ENCODE results near the gene TRIP13. TPM values are rescaled to one million over a fixed set of nuclear protein-coding genes. Genes with fewer than 3 reads are reported as not detected.

The TRIP13 gene
- total and polyA plus RNA-seq, 2 experiments from 2014 or later, result 19.5 to 20.4 TPM

GRCh38 chr5:956941-957747, 64.5 kb downstream of the TRIP13 start:
- peak; percentile 84 for DNase-seq
- Histone ChIP-seq H3K4me2 (ENCODE audit: unreplicated experiment) (peak overlapping the region; percentile 75), H3F3A (ENCODE audit: insufficient read depth) (0 out of 2 replicates have a peak, but pooled peaks cover 6% of the 10 kb centered on the region), H3K79me2 (ENCODE audit: insufficient read depth) (no peaks in the 10 kb centered on the region), H4K20me1 (ENCODE audit: insufficient read depth) (no peaks in the 10 kb centered on the region), H3K9me2 (ENCODE audit: insufficient read depth) (no peaks in the 10 kb centered on the region), H3K27me3 (replicated peaks; ENCODE audit: insufficient read depth) (peaks cover 19% of the 10 kb centered on the region), H3K4me1 (ENCODE audit: insufficient read depth) (peaks cover 27% of the 10 kb centered on the region), H3K36me3 (ENCODE audit: low read depth) (no peaks in the 10 kb centered on the region), H3K9me3 (ENCODE audit: low read depth) (no peaks in the 10 kb centered on the region), H3K27ac (peak overlapping the region; percentile 70), H3K4me3 (peak overlapping the region; percentile 43; the same call in 1 of the 2 replicates), H3K9ac (peak overlapping the region; percentile 59), H2AFZ (no peak overlapping the region)
- WGBS, 2 experiments (ENCODE audit: low coverage in 1 of 2, low lambda C conversion rate in 2 of 2, missing lambda C conversion rate in 2 of 2), result 10 to 13% methylated on average over 26 of the region's 26 CpGs
- in situ Hi-C loops (cut with MboI), result no loop called here
- TF ChIP-seq EZH2 (IDR thresholded peaks at IDR 0.05; ENCODE audit: insufficient read depth, poor library complexity, severe bottlenecking) (no peak), EZH2phosphoT487 (IDR thresholded peaks at IDR 0.05; ENCODE audit: insufficient read depth, low read depth) (no peak)

DNA sequence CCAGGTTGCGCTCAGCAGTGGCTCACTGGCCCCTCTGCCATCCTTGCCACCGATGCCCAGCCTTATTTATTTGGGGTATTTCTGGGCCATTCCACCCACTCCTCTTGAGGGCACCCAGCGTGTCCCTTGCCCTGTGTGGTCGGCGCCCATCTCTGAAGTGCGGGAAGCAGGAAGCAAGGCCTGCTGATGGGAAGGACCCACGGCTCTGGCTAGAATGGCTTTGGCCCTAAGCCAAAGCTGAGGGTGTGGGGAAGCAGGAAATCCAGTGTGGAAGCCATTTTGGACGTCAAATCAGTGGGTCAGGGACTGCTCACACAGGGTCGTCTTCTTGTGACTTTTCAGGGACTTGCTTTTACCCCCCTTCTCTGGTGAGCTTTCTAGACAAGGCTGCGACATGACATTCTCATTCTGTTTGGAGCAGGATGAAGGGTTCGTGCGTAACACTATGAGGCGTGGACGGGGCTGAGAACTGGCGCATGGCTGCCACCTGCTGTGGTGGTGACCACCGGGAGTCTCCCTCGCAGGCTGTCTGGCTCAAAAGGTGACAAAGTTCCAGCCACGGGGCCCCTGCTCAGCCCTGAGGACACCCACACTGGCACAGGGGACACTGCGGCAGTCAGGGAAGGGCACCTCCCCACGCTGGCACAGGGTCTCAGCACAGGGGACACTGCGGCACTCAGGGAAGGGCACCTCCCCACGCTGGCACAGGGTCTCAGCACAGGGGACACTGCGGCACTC, 65.2 kb downstream of the TRIP13 start:
- Histone ChIP-seq H3K4me2 (ENCODE audit: unreplicated experiment) (no peak overlapping the region), H3K79me2 (ENCODE audit: insufficient read depth) (no peaks in the 10 kb centered on the region), H3K4me1 (ENCODE audit: insufficient read depth) (peaks cover 27% of the 10 kb centered on the region), H3F3A (ENCODE audit: insufficient read depth) (0 out of 2 replicates have a peak, but pooled peaks cover 6% of the 10 kb centered on the region), H2AFZ (no peak overlapping the region), H3K9ac (peak overlapping the region; percentile 59), H3K4me3 (no peak overlapping the region), H3K9me2 (ENCODE audit: insufficient read depth) (no peaks in the 10 kb centered on the region), H3K27me3 (replicated peaks; ENCODE audit: insufficient read depth) (peaks cover 19% of the 10 kb centered on the region), H3K36me3 (ENCODE audit: low read depth) (no peaks in the 10 kb centered on the region), H3K27ac (peak overlapping the region; percentile 70), H3K9me3 (ENCODE audit: low read depth) (no peaks in the 10 kb centered on the region), H4K20me1 (ENCODE audit: insufficient read depth) (no peaks in the 10 kb centered on the region)
- in situ Hi-C loops (cut with MboI), result no loop called here
- TF ChIP-seq EZH2 (IDR thresholded peaks at IDR 0.05; ENCODE audit: insufficient read depth, poor library complexity, severe bottlenecking) (no peak), EZH2phosphoT487 (IDR thresholded peaks at IDR 0.05; ENCODE audit: insufficient read depth, low read depth) (no peak)
- DNase-seq, result peak; percentile 28
- 53 to 64% methylated on average over 21 to 23 of the region's 23 CpGs for WGBS, 2 experiments (ENCODE audit: low coverage in 1 of 2, low lambda C conversion rate in 2 of 2, missing lambda C conversion rate in 2 of 2)

DNA sequence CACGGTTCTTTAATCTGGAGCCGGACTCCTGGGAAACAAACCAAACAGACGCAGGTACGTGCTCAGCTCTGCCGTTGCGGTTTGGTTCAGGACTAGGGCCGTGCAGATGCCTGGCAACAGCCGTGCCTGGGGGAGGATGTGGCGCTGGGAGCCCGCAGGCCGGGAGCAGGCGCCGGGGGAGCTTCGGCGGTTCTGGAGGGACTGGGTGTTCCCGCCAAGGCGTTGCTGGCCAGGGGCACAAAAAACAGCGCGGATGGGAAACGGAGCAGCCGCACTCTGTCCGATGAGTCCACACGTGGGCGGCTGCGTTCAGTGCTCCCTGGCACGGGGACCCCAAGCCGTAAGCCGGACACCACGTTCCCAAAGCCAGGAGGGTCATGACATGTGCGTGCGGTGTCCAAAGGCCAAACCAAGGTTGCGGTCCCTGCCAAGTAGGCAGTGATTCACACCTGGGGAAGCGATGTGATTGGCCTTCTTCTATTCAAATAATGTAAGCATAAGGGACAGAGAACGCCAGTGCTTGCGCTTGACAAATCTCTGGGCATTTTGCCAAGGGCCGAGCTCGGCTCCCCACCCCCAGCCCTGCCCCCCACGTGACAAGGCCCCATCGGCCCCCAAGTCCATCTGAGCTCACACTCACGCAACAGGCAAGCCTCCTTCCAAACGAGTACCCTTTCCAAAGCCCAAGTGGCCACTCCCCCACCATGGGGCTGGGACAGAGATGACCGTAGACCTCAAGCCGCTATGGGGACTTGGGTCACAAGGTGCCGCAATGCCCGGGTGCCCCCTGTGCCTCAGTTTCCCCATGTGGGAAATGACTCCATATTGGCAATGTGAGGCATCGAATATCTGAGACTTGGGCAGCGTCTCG, 66.3 kb downstream of the TRIP13 start:
- Histone ChIP-seq H3K27ac (no peak overlapping the region; the same call in 1 of the 2 replicates), H4K20me1 (ENCODE audit: insufficient read depth) (no peaks in the 10 kb centered on the region), H3K9ac (peak overlapping the region; percentile 59), H3K9me3 (ENCODE audit: low read depth) (no peaks in the 10 kb centered on the region), H3K4me3 (no peak overlapping the region), H3K36me3 (ENCODE audit: low read depth) (no peaks in the 10 kb centered on the region), H3F3A (ENCODE audit: insufficient read depth) (0 out of 2 replicates have a peak, but pooled peaks cover 6% of the 10 kb centered on the region), H3K4me1 (ENCODE audit: insufficient read depth) (peaks cover 31% of the 10 kb centered on the region), H2AFZ (no peak overlapping the region), H3K27me3 (replicated peaks; ENCODE audit: insufficient read depth) (peaks cover 11% of the 10 kb centered on the region), H3K4me2 (ENCODE audit: unreplicated experiment) (no peak overlapping the region), H3K9me2 (ENCODE audit: insufficient read depth) (no peaks in the 10 kb centered on the region), H3K79me2 (ENCODE audit: insufficient read depth) (no peaks in the 10 kb centered on the region)
- peak; percentile 73 for DNase-seq
- in situ Hi-C loops (cut with MboI), result no loop called here
- no peak for TF ChIP-seq EZH2 (IDR thresholded peaks at IDR 0.05; ENCODE audit: insufficient read depth, poor library complexity, severe bottlenecking)
- no peak for TF ChIP-seq EZH2phosphoT487 (IDR thresholded peaks at IDR 0.05; ENCODE audit: insufficient read depth, low read depth)
- WGBS, 2 experiments (ENCODE audit: low coverage in 1 of 2, low lambda C conversion rate in 2 of 2, missing lambda C conversion rate in 2 of 2), result 54 to 58% methylated on average over 42 to 46 of the region's 48 CpGs
